ENCODE results near the gene THRA.

DNA sequence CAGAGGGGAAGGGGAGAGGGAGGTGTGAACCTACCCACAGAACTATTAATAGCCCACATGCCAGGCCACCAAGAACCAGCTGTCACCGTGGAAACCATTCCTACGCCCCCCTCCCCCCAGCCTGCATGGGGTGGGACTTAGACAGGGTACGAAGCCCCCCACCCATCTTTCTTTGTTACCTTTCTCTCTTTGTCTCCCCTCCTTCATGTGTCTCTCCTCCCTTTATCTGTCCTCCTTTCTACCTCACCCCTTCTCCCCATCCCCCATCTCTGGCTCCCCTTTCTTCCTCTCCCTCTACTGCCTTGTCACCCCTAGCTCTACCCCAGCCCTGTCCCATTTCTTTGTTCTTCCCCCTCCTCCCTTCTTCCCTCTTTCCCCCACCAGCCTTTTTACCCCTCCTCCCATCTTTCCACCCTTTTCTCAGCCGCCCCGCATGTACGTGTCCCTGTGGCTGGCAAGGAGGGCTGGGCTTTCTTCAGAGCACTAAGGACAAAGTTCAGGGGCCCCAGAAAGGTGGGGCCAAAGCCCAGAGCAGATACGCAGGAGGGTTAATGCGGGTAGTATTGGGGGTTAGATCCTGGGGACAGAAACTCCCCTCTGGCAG, 8.0 kb downstream of the THRA start:
- TF ChIP-seq CTCF (IDR thresholded peaks at IDR 0.05) (no peak), EP300 (IDR thresholded peaks at IDR 0.05) (no peak), POLR2A (IDR thresholded peaks at IDR 0.05) (no peak), POLR2AphosphoS5 (IDR thresholded peaks at IDR 0.05) (no peak)

Measured in suprapubic skin (tissue), 4 donors.